Measurements from ENCODE around the gene STAB2. TPM values are rescaled to one million over a fixed set of nuclear protein-coding genes. Genes with fewer than 3 reads are reported as not detected.

The STAB2 gene
- total RNA-seq, 1 donor from 2014 or later, result not detected

DNA sequence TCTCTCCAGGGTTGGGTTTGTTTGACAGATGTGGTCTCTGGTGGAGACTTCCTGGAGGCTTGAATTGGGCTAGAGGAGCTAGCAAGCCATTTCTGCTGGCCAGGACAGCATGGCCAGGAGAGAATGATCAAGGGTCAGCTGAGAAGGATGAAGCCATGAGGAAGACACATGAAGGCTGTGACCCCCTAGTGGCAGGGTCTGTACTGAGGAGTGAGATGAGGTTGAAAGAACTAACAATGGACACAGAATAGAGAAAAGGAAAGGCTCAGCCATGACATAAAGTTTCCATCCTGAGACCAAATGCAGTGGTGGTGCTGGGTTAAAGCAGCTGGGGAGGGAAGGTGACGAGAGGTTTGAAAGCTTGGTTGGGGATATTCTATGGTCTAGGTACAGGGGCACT, 164.1 kb downstream of the STAB2 start:
- no peaks in the 10 kb centered on the region for H3K4me1 Mint-ChIP-seq
- no peak for DNase-seq (ENCODE audit: low spot score in 2 of 2, unreplicated experiment in 2 of 2)

GRCh38 chr12:103751600-103751999, 164.5 kb downstream of the STAB2 start:
- Mint-ChIP-seq H3K27ac (no peak overlapping the region), H3K9me3 (no peaks in the 10 kb centered on the region), H3K4me3 (no peak overlapping the region), H3K27me3 (ENCODE audit: low read depth) (peaks cover 5% of the 10 kb centered on the region), H3K36me3 (no peaks in the 10 kb centered on the region), H3K4me1 (no peaks in the 10 kb centered on the region)
- DNase-seq (ENCODE audit: low spot score in 2 of 2, unreplicated experiment in 2 of 2), result no peak
- TF ChIP-seq CTCF (IDR thresholded peaks at IDR 0.05; ENCODE audit: unreplicated experiment), result no peak

More for the DNA sequence above, 164.1 kb downstream of the STAB2 start:
- no peaks in the 10 kb centered on the region for H3K9me3 Mint-ChIP-seq
- no peak for TF ChIP-seq CTCF (IDR thresholded peaks at IDR 0.05; ENCODE audit: unreplicated experiment)
- peaks cover 5% of the 10 kb centered on the region for H3K27me3 Mint-ChIP-seq (ENCODE audit: low read depth)
- H3K27ac Mint-ChIP-seq, result no peak overlapping the region
- H3K4me3 Mint-ChIP-seq, result no peak overlapping the region
- no peaks in the 10 kb centered on the region for H3K36me3 Mint-ChIP-seq

DNA sequence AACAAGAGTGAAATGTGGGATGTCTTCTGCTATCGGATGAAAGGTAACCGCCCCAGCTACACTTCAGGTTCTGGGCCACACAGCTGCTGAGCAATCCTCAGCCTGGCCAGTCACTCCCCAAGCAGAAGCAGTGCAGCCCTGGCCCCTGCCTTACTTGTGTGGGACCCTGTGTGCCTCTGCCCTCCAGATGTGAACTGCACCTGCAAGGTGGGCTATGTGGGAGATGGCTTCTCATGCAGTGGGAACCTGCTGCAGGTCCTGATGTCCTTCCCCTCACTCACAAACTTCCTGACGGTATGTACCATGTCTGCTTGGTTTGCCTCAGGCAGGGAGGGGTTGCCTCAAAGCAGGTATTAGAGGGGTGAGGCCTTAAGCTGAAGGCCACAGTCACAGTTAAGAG, 168.4 kb downstream of the STAB2 start:
- TF ChIP-seq CTCF (IDR thresholded peaks at IDR 0.05; ENCODE audit: unreplicated experiment), result no peak
- Mint-ChIP-seq H3K27ac (no peak overlapping the region), H3K27me3 (ENCODE audit: low read depth) (peaks cover 5% of the 10 kb centered on the region), H3K4me3 (no peak overlapping the region), H3K9me3 (no peaks in the 10 kb centered on the region), H3K36me3 (no peaks in the 10 kb centered on the region), H3K4me1 (no peaks in the 10 kb centered on the region)
- no peak for DNase-seq (ENCODE audit: low spot score in 2 of 2, unreplicated experiment in 2 of 2)

GRCh38 chr12:103756443-103756842, 169.4 kb downstream of the STAB2 start:
- no peak for DNase-seq (ENCODE audit: low spot score in 2 of 2, unreplicated experiment in 2 of 2)
- H3K27ac Mint-ChIP-seq, result no peak overlapping the region
- no peaks in the 10 kb centered on the region for H3K4me1 Mint-ChIP-seq
- no peak for TF ChIP-seq CTCF (IDR thresholded peaks at IDR 0.05; ENCODE audit: unreplicated experiment)
- peaks cover 2% of the 10 kb centered on the region for H3K27me3 Mint-ChIP-seq (ENCODE audit: low read depth)
- H3K36me3 Mint-ChIP-seq, result no peaks in the 10 kb centered on the region
- H3K9me3 Mint-ChIP-seq, result no peaks in the 10 kb centered on the region
- H3K4me3 Mint-ChIP-seq, result no peak overlapping the region

DNA sequence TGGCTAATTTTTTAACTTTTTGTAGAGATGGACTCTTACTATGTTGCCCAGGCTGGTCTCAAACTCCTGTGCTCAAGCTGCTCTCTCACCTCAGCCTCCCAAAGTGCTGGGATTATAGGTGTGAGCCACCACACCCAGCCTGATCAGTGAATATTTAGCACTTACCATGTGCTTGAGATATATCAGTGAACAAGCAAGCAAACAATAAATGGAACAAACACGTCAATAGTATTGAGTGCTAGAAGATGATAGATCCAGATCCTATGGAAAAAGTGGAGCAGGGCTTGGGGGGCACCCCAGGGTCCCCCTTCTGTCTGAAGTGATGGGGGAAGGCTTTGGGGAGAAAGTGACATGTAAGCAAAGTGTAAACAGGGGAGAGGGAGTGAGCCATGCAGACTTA, 170.2 kb downstream of the STAB2 start:
- Mint-ChIP-seq H3K36me3 (no peaks in the 10 kb centered on the region), H3K27ac (no peak overlapping the region), H3K27me3 (ENCODE audit: low read depth) (peaks cover 2% of the 10 kb centered on the region), H3K4me3 (no peak overlapping the region), H3K9me3 (no peaks in the 10 kb centered on the region), H3K4me1 (no peaks in the 10 kb centered on the region)
- no peak for DNase-seq (ENCODE audit: low spot score in 2 of 2, unreplicated experiment in 2 of 2)
- no peak for TF ChIP-seq CTCF (IDR thresholded peaks at IDR 0.05; ENCODE audit: unreplicated experiment)

All from mesothelial cell of epicardium (in vitro differentiated cells).